Peyer's patch (tissue), 4 donors: ENCODE data around the gene JPH4.
"Not testable (repeated sequence)": the region's sequence is repeated elsewhere in the genome, so short reads cannot be mapped to it uniquely, and the experiment has no call there.

ENCODE experiments used
- POLR2A ChIP-seq, 2 donors: fragments of 450-650 bp; IDR thresholded peaks; one replicate each; pipeline ENCODE4 v1.5.1; 2017; ENCODE audit warnings: antibody characterized with exemption in 2 of 2, mild to moderate bottlenecking in 2 of 2, moderate library complexity in 2 of 2
- TF ChIP-seq, protein P1 (sequence below), 6 experiments: fragments of 450-650 bp in 4 of 6; fragments of 200-600 bp in 2 of 6; sonication (generic) in 1 of 6; IDR thresholded peaks; one replicate each; pipeline ENCODE4 v1.5.1; 2017 to 2019; ENCODE audit warnings: antibody characterized with exemption in 6 of 6, mild to moderate bottlenecking in 3 of 6, moderate library complexity in 1 of 6

- TF ChIP-seq, protein P1, sequence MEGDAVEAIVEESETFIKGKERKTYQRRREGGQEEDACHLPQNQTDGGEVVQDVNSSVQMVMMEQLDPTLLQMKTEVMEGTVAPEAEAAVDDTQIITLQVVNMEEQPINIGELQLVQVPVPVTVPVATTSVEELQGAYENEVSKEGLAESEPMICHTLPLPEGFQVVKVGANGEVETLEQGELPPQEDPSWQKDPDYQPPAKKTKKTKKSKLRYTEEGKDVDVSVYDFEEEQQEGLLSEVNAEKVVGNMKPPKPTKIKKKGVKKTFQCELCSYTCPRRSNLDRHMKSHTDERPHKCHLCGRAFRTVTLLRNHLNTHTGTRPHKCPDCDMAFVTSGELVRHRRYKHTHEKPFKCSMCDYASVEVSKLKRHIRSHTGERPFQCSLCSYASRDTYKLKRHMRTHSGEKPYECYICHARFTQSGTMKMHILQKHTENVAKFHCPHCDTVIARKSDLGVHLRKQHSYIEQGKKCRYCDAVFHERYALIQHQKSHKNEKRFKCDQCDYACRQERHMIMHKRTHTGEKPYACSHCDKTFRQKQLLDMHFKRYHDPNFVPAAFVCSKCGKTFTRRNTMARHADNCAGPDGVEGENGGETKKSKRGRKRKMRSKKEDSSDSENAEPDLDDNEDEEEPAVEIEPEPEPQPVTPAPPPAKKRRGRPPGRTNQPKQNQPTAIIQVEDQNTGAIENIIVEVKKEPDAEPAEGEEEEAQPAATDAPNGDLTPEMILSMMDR (IDR thresholded peaks at IDR 0.05), result not testable (repeated sequence)
- TF ChIP-seq POLR2A (IDR thresholded peaks at IDR 0.05), result not testable (repeated sequence)
Measured at GRCh38 chr14:23609411-23610089, 31.0 kb upstream of the JPH4 start.
